ENCODE results near the gene SNX30.

DNA sequence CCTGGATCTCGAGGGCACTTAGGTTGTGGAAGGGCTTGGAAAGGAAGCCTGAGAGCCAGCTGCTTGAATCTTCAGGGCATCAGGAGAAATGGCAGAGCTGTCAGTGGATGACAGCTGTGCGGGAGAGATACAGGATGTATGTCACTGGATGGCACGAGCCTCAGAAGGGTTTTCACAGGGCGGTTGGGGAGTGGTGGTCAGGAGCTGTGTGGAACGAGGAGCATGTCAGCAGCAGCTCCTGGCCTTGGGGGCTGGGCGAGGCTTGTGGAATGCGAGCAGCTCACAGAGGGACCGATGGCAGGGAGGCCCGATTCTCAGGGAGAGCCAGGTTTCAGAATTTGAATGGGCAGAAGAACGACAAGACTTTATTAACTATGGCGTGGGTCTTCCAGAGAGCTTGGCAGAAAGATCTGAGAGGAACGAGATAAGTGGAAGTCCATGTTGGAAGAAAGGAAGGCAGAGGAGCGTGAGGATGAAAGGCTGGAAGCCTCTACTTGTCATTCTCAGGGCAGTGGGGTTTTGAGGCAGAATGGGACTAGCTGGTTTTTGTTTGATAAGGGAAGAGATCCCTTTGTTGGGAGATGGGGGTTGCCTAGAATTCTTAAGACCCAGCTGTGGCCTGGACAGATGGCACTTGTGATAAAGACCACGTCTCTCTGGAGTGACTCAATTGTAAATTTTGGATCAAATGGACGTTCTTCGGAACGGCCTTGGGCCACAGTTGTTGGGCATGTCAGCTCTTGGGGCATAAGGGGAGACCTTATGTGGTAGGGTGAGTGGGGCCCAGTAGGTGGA, 60.3 kb downstream of the SNX30 start:
- TF ChIP-seq, protein P1, sequence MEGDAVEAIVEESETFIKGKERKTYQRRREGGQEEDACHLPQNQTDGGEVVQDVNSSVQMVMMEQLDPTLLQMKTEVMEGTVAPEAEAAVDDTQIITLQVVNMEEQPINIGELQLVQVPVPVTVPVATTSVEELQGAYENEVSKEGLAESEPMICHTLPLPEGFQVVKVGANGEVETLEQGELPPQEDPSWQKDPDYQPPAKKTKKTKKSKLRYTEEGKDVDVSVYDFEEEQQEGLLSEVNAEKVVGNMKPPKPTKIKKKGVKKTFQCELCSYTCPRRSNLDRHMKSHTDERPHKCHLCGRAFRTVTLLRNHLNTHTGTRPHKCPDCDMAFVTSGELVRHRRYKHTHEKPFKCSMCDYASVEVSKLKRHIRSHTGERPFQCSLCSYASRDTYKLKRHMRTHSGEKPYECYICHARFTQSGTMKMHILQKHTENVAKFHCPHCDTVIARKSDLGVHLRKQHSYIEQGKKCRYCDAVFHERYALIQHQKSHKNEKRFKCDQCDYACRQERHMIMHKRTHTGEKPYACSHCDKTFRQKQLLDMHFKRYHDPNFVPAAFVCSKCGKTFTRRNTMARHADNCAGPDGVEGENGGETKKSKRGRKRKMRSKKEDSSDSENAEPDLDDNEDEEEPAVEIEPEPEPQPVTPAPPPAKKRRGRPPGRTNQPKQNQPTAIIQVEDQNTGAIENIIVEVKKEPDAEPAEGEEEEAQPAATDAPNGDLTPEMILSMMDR (conservative IDR thresholded peaks at IDR 0.05; ENCODE audit: low read length): no peak
- TF ChIP-seq EZH2phosphoT487 (IDR thresholded peaks at IDR 0.05; ENCODE audit: borderline replicate concordance, low read depth, low read length): no peak
